NCI-H82 treated with DMSO at 0.1 percent for 48 hours (cell line): ENCODE data around the gene SC5D.

ENCODE experiments used
- DNase-seq: peaks from one replicate; lab custom pipeline; 2025; ENCODE audit not compliant: unreplicated experiment; lab: John Stamatoyannopoulos, UW

SC5D gene

GRCh38 chr11:121291896-121292494 lies 576 bp upstream of the SC5D start:
- DNase-seq, result no peak

- no peak for DNase-seq
Measured at GRCh38 chr11:121293288-121293594, 670 bp downstream of the SC5D start.

GRCh38 chr11:121295246-121296029 lies 2.9 kb downstream of the SC5D start:
- no peak for DNase-seq

- no peak for DNase-seq
Measured at GRCh38 chr11:121297872-121298271, 5.3 kb downstream of the SC5D start.

- no peak for DNase-seq
Measured at GRCh38 chr11:121298774-121299173, 6.2 kb downstream of the SC5D start.

GRCh38 chr11:121299417-121299816 lies 6.8 kb downstream of the SC5D start:
- DNase-seq, result no peak

- no peak for DNase-seq
Measured at GRCh38 chr11:121300313-121300971, 7.9 kb downstream of the SC5D start.

- DNase-seq, result no peak
Measured at GRCh38 chr11:121300972-121301699, 8.6 kb downstream of the SC5D start.

GRCh38 chr11:121304759-121305158 lies 12.2 kb downstream of the SC5D start:
- no peak for DNase-seq

GRCh38 chr11:121308816-121309215 lies 16.2 kb downstream of the SC5D start:
- DNase-seq, result no peak

- no peak for DNase-seq
Measured at GRCh38 chr11:121309688-121310087, 17.1 kb downstream of the SC5D start.

GRCh38 chr11:121310908-121311307 lies 18.3 kb downstream of the SC5D start:
- no peak for DNase-seq

GRCh38 chr11:121311373-121311772 lies 18.8 kb downstream of the SC5D start:
- no peak for DNase-seq

- DNase-seq, result no peak
Measured at GRCh38 chr11:121312483-121312882, 19.9 kb downstream of the SC5D start.

GRCh38 chr11:121318848-121319834 lies 26.6 kb downstream of the SC5D start:
- no peak for DNase-seq

GRCh38 chr11:121321614-121322243 lies 29.2 kb downstream of the SC5D start:
- DNase-seq, result no peak

- no peak for DNase-seq
Measured at GRCh38 chr11:121323046-121323607, 30.6 kb downstream of the SC5D start.

GRCh38 chr11:121326230-121326629 lies 33.7 kb downstream of the SC5D start:
- no peak for DNase-seq

- DNase-seq, result no peak
Measured at GRCh38 chr11:121327553-121327952, 35.0 kb downstream of the SC5D start.
